ENCODE results near the gene RARA. TPM values are rescaled to one million over a fixed set of nuclear protein-coding genes. Genes with fewer than 3 reads are reported as not detected.

RARA gene
- total and polyA plus RNA-seq, 2 of the 4 experiments (the other 2 are of a cell fraction): 9.0 to 12.7 TPM

- no peak overlapping the region for H2AK9ac ChIP-seq (replicated peaks; ENCODE audit: low read depth, low read length, poor library complexity)
- TF ChIP-seq CHD1 (IDR thresholded peaks at IDR 0.05; ENCODE audit: low read depth, low read length) (no peak), BHLHE40 (IDR thresholded peaks at IDR 0.05; ENCODE audit: low read depth, low read length) (no peak), RAD21 (IDR thresholded peaks at IDR 0.05; ENCODE audit: low read length) (no peak), SMC3 (IDR thresholded peaks at IDR 0.05; ENCODE audit: low read depth, low read length) (no peak), MAFK (IDR thresholded peaks at IDR 0.05; ENCODE audit: low read depth, low read length) (no peak), POLR2A (IDR thresholded peaks at IDR 0.05; ENCODE audit: low read depth, low read length) (no peak), RFX5 (IDR thresholded peaks at IDR 0.05; ENCODE audit: low read depth, low read length) (no peak), FOS (IDR thresholded peaks at IDR 0.05; ENCODE audit: low read depth, low read length) (no peak), MXI1 (IDR thresholded peaks at IDR 0.05; ENCODE audit: borderline replicate concordance, low read depth, low read length) (no peak), NFE2L2 (IDR thresholded peaks at IDR 0.05; ENCODE audit: low read depth, low read length) (no peak), RCOR1 (IDR thresholded peaks at IDR 0.05; ENCODE audit: insufficient replicate concordance, low read length) (no peak), CEBPB (IDR thresholded peaks at IDR 0.05; ENCODE audit: low read depth, low read length) (no peak), MAZ (IDR thresholded peaks at IDR 0.05; ENCODE audit: borderline replicate concordance, low read depth, low read length) (no peak)
- TF ChIP-seq, protein P1, sequence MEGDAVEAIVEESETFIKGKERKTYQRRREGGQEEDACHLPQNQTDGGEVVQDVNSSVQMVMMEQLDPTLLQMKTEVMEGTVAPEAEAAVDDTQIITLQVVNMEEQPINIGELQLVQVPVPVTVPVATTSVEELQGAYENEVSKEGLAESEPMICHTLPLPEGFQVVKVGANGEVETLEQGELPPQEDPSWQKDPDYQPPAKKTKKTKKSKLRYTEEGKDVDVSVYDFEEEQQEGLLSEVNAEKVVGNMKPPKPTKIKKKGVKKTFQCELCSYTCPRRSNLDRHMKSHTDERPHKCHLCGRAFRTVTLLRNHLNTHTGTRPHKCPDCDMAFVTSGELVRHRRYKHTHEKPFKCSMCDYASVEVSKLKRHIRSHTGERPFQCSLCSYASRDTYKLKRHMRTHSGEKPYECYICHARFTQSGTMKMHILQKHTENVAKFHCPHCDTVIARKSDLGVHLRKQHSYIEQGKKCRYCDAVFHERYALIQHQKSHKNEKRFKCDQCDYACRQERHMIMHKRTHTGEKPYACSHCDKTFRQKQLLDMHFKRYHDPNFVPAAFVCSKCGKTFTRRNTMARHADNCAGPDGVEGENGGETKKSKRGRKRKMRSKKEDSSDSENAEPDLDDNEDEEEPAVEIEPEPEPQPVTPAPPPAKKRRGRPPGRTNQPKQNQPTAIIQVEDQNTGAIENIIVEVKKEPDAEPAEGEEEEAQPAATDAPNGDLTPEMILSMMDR (conservative IDR thresholded peaks at IDR 0.05; ENCODE audit: low read depth, low read length): no peak
- TF ChIP-seq, protein P2, sequence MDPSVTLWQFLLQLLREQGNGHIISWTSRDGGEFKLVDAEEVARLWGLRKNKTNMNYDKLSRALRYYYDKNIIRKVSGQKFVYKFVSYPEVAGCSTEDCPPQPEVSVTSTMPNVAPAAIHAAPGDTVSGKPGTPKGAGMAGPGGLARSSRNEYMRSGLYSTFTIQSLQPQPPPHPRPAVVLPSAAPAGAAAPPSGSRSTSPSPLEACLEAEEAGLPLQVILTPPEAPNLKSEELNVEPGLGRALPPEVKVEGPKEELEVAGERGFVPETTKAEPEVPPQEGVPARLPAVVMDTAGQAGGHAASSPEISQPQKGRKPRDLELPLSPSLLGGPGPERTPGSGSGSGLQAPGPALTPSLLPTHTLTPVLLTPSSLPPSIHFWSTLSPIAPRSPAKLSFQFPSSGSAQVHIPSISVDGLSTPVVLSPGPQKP (IDR thresholded peaks at IDR 0.05; ENCODE audit: borderline replicate concordance, low read depth, low read length): no peak
- TF ChIP-seq, protein P3, sequence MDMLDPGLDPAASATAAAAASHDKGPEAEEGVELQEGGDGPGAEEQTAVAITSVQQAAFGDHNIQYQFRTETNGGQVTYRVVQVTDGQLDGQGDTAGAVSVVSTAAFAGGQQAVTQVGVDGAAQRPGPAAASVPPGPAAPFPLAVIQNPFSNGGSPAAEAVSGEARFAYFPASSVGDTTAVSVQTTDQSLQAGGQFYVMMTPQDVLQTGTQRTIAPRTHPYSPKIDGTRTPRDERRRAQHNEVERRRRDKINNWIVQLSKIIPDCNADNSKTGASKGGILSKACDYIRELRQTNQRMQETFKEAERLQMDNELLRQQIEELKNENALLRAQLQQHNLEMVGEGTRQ (IDR thresholded peaks at IDR 0.05; ENCODE audit: low read depth, low read length): no peak
- no peak overlapping the region for H3K14ac ChIP-seq (replicated peaks; ENCODE audit: low read depth, low read length)
- H3K4me3 ChIP-seq (ENCODE audit: insufficient read depth, low read depth, low read length): no peak overlapping the region
- H3K36me3 ChIP-seq (ENCODE audit: control insufficient read depth, insufficient read depth, low read length): peaks cover 47% of the 10 kb centered on the region
- no peak overlapping the region for H3K9ac ChIP-seq (ENCODE audit: low read depth, low read length)
- H3K27ac ChIP-seq (ENCODE audit: insufficient read depth, low read length): no peak overlapping the region
- H3K27me3 ChIP-seq (ENCODE audit: control insufficient read depth, insufficient read depth, low read length): no peaks in the 10 kb centered on the region
- no peak overlapping the region for H2AFZ ChIP-seq (replicated peaks; ENCODE audit: low read length, poor library complexity)
- H4K8ac ChIP-seq (ENCODE audit: low read depth in 2 of 2, low read length in 2 of 2): no peak overlapping the region
- no peak overlapping the region for H4K5ac ChIP-seq (ENCODE audit: low read depth, low read length)
- H2AK5ac ChIP-seq (ENCODE audit: low read depth, low read length): no peak overlapping the region
- ChIA-PET CTCF (interaction anchor here (0.6 kb wide), 1 partner anchor 28 kb away, joined by 3 read pairs; no protein-coding TSS in a partner anchor), POLR2A (ENCODE audit: unreplicated experiment) (no interaction called here)
- no peak overlapping the region for H2BK15ac ChIP-seq (ENCODE audit: low read depth, low read length)
- no peaks in the 10 kb centered on the region for H3K9me3 ChIP-seq (ENCODE audit: control insufficient read depth, insufficient read depth, low read length)
- no peak overlapping the region for H2BK20ac ChIP-seq (ENCODE audit: low read depth, low read length)
- H2BK5ac ChIP-seq (ENCODE audit: low read depth, low read length, poor library complexity, severe bottlenecking): no peak overlapping the region
- H3K56ac ChIP-seq (ENCODE audit: extremely low read depth, insufficient read depth, low read length): no peak overlapping the region
- H3K18ac ChIP-seq (ENCODE audit: low read depth, low read length): no peak overlapping the region
- dilution Hi-C loops (cut with HindIII; ENCODE audit: low sequenced_read_pairs, unreplicated experiment): no loop called here
- WGBS, 2 experiments (ENCODE audit: extremely low coverage in 2 of 2, insufficient read length in 1 of 2): no CpG with 5 or more reads among the region's 4 CpGs
- no peak overlapping the region for H3K4me2 ChIP-seq (ENCODE audit: low read depth, low read length)
- in situ Hi-C loops (cut with MboI; ENCODE audit: low sequenced_read_pairs): no loop called here
- peaks cover 6% of the 10 kb centered on the region for H3K9me1 ChIP-seq (ENCODE audit: insufficient read depth, low read length)
- peaks cover 0 to 4% of the 10 kb centered on the region in 2 experiments; a peak in 1 of 4 replicates for H3K79me1 ChIP-seq (ENCODE audit: low read depth in 1 of 2, low read length in 2 of 2)
- DNase-seq (no peak), ATAC-seq (ENCODE audit: low read depth) (no peak)
- no peak overlapping the region for H2BK120ac ChIP-seq (ENCODE audit: low read depth, low read length)
- H3K4me1 ChIP-seq (ENCODE audit: control insufficient read depth, insufficient read depth, low read length): peaks cover 6% of the 10 kb centered on the region
- no peak overlapping the region for H3K4ac ChIP-seq (ENCODE audit: low read depth, low read length)
- no TSS peak for BruUV-seq (replicated peaks)
- H4K91ac ChIP-seq (ENCODE audit: insufficient read depth, low read depth, low read length): no peak overlapping the region
- intact Hi-C loops (cut with micrococcal nuclease): loop anchor here (5.0 kb wide), 1 partner anchor 37 kb away; no protein-coding TSS in a partner anchor
- H4K20me1 ChIP-seq (ENCODE audit: insufficient read depth, low read length): peaks cover 5% of the 10 kb centered on the region; the same call in 1 of the 2 replicates
- H3K23ac ChIP-seq (ENCODE audit: low read depth, low read length): no peak overlapping the region
These were observed 29.6 kb upstream of the RARA start for GRCh38 chr17:40279402-40279801.

Measured in IMR-90 (cell line).